ENCODE results near the gene KRT83. TPM values are rescaled to one million over a fixed set of nuclear protein-coding genes. Genes with fewer than 3 reads are reported as not detected.

Gene KRT83
- polyA plus RNA-seq, 3 donors = not detected

DNA sequence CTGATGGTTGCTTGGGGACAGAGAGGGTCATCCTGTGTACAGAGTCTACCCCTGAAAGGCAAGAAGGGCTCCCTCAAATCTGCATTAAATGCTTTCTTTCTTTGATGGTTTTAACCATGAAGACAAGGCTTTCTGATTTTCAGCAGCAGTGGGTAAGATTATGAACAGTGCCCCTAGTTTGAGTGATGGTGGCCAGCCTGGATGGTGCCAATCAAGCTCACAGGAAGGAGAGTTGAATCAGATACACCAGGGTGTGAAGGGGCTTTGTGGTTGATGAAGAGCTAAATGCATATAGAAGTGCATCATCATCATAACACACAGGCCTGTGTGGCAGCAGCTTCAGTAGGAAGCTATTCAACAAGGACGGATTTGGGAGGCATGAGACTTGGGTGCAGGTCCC is 40.4 kb upstream of the KRT83 start:
- no peak for DNase-seq
- Mint-ChIP-seq H3K4me1 (peaks cover 6% of the 10 kb centered on the region), H3K27me3 (ENCODE audit: low read depth in 3 of 3) (peaks cover 0 to 7% (median 3%) of the 10 kb centered on the region in 3 donors), H3K27ac (no peak overlapping the region), H3K9me3 (no peaks in the 10 kb centered on the region), H3K36me3 (no peaks in the 10 kb centered on the region), H3K4me3 (no peak overlapping the region)
- Histone ChIP-seq H3K4me2 (replicated peaks; ENCODE audit: extremely low read depth, low read length, poor library complexity, severe bottlenecking) (no peak overlapping the region), H3K4me1 (ENCODE audit: control insufficient read depth in 1 of 2, insufficient read depth in 2 of 2, low read length in 2 of 2) (no peaks in the 10 kb centered on the region), H2AFZ (ENCODE audit: insufficient read depth, low read depth, low read length, poor library complexity, severe bottlenecking) (no peak overlapping the region), H3K27ac (ENCODE audit: low read depth in 1 of 2, low read length in 2 of 2) (no peak overlapping the region), H3K27me3 (ENCODE audit: control insufficient read depth in 2 of 2, insufficient read depth in 2 of 2, low read length in 2 of 2) (no peaks in the 10 kb centered on the region), H3K4me3 (replicated peaks in 1 of 3; ENCODE audit: low read depth in 2 of 3, low read length in 3 of 3) (no peak overlapping the region), H4K20me1 (ENCODE audit: insufficient read depth, low read length) (no peaks in the 10 kb centered on the region), H3K9me3 (replicated peaks in 1 of 2; ENCODE audit: control insufficient read depth in 1 of 2, insufficient read depth in 1 of 2, low read length in 2 of 2) (no peaks in the 10 kb centered on the region), H3K9ac (ENCODE audit: insufficient read depth, low read length, poor library complexity, severe bottlenecking) (no peak overlapping the region), H3K79me2 (ENCODE audit: insufficient read depth, low read length) (no peaks in the 10 kb centered on the region), H3K36me3 (replicated peaks in 1 of 2; ENCODE audit: control insufficient read depth in 1 of 2, insufficient read depth in 2 of 2, low read length in 2 of 2) (no peaks in the 10 kb centered on the region)
- intact Hi-C loops (cut with micrococcal nuclease) = no loop called here
- TF ChIP-seq, protein P1, sequence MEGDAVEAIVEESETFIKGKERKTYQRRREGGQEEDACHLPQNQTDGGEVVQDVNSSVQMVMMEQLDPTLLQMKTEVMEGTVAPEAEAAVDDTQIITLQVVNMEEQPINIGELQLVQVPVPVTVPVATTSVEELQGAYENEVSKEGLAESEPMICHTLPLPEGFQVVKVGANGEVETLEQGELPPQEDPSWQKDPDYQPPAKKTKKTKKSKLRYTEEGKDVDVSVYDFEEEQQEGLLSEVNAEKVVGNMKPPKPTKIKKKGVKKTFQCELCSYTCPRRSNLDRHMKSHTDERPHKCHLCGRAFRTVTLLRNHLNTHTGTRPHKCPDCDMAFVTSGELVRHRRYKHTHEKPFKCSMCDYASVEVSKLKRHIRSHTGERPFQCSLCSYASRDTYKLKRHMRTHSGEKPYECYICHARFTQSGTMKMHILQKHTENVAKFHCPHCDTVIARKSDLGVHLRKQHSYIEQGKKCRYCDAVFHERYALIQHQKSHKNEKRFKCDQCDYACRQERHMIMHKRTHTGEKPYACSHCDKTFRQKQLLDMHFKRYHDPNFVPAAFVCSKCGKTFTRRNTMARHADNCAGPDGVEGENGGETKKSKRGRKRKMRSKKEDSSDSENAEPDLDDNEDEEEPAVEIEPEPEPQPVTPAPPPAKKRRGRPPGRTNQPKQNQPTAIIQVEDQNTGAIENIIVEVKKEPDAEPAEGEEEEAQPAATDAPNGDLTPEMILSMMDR (IDR thresholded peaks at IDR 0.05) = no peak
- WGBS (ENCODE audit: insufficient coverage) = no CpG with 5 or more reads among the region's 1 CpG

DNA sequence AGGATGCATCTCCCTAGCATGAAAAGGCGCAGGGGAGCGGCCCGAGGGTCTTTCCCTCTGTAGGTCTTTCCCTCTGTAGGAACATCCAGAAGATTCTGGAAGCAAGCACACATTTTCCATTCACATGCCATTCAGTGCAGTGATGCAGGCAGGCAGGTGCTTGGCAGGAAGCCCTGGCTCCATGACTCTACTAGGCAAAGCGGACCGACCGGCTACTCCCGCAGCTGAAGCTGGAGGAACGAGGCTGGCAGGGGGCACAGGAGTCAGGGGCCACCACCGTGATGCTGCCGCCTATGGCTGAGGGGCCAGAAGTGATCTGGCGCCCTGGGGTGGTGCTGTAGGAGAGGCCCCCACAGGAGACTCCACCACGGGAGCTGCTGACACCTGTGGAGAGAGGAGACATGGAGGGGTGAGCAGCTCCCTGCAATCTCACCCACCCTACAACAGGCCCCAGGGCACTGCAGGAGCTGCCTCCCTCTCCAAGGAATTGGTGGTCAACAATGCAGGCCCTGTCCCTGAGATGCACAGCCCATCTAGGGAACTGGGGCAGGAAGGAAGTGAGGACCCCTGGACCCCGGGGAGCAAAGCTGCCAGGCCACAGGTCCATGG is 39.6 kb upstream of the KRT83 start:
- H3K9ac ChIP-seq (ENCODE audit: insufficient read depth, low read length, poor library complexity, severe bottlenecking) = no peak overlapping the region
- no peak overlapping the region for H3K4me3 ChIP-seq (replicated peaks in 1 of 3; ENCODE audit: low read depth in 2 of 3, low read length in 3 of 3)
- TF ChIP-seq, protein P1 (IDR thresholded peaks at IDR 0.05) = no peak
- no peaks in the 10 kb centered on the region for H3K9me3 Mint-ChIP-seq
- no peaks in the 10 kb centered on the region for H3K79me2 ChIP-seq (ENCODE audit: insufficient read depth, low read length)
- no peak overlapping the region for H3K27ac ChIP-seq (ENCODE audit: low read depth in 1 of 2, low read length in 2 of 2)
- 93% methylated on average over 9 of the region's 13 CpGs for WGBS (ENCODE audit: insufficient coverage)
- H3K4me1 ChIP-seq (ENCODE audit: control insufficient read depth in 1 of 2, insufficient read depth in 2 of 2, low read length in 2 of 2) = no peaks in the 10 kb centered on the region
- peaks cover 0 to 5% (median 3%) of the 10 kb centered on the region in 3 donors for H3K27me3 Mint-ChIP-seq (ENCODE audit: low read depth in 3 of 3)
- DNase-seq = no peak
- H3K4me3 Mint-ChIP-seq = no peak overlapping the region
- no peak overlapping the region for H3K27ac Mint-ChIP-seq
- H3K27me3 ChIP-seq (ENCODE audit: control insufficient read depth in 2 of 2, insufficient read depth in 2 of 2, low read length in 2 of 2) = no peaks in the 10 kb centered on the region
- no peak overlapping the region for H3K4me2 ChIP-seq (replicated peaks; ENCODE audit: extremely low read depth, low read length, poor library complexity, severe bottlenecking)
- H3K4me1 Mint-ChIP-seq = peaks cover 6% of the 10 kb centered on the region
- no peaks in the 10 kb centered on the region for H3K36me3 Mint-ChIP-seq
- no peaks in the 10 kb centered on the region for H3K9me3 ChIP-seq (replicated peaks in 1 of 2; ENCODE audit: control insufficient read depth in 1 of 2, insufficient read depth in 1 of 2, low read length in 2 of 2)
- H3K36me3 ChIP-seq (replicated peaks in 1 of 2; ENCODE audit: control insufficient read depth in 1 of 2, insufficient read depth in 2 of 2, low read length in 2 of 2) = no peaks in the 10 kb centered on the region
- intact Hi-C loops (cut with micrococcal nuclease) = no loop called here
- H4K20me1 ChIP-seq (ENCODE audit: insufficient read depth, low read length) = no peaks in the 10 kb centered on the region
- H2AFZ ChIP-seq (ENCODE audit: insufficient read depth, low read depth, low read length, poor library complexity, severe bottlenecking) = no peak overlapping the region

Measured in CD14-positive monocyte (primary cell).